Fibroblast of mammary gland (primary cell): ENCODE data around the gene CHRNB2.

Experiments used
- DNase-seq: peaks from one replicate; pipeline ENCODE4 v3.0.0-alpha.2; 2010; ENCODE audit warnings: low read depth
- H3K4me3 ChIP-seq: 2 replicates; pipeline ENCODE4 v1.5.1; 2011; ENCODE audit warnings: low read depth, mild to moderate bottlenecking, low read length, moderate library complexity; ENCODE audit not compliant: control insufficient read depth
- CTCF ChIP-seq: conservative IDR thresholded peaks from 2 replicates; pipeline ENCODE4 v1.5.1; 2011; ENCODE audit warnings: low read depth, low read length, inconsistent platforms; ENCODE audit not compliant: control insufficient read depth, insufficient read depth

Gene CHRNB2

GRCh38 chr1:154586231-154586630, 18.7 kb downstream of the CHRNB2 start:
- H3K4me3 ChIP-seq: no peak overlapping the region
- TF ChIP-seq CTCF: no peak
- DNase-seq: no peak

- no peak for TF ChIP-seq CTCF
- no peak for DNase-seq
- no peak overlapping the region for H3K4me3 ChIP-seq
Measured at GRCh38 chr1:154586641-154587040, 19.1 kb downstream of the CHRNB2 start.

- no peak overlapping the region for H3K4me3 ChIP-seq
- no peak for TF ChIP-seq CTCF
- peak; percentile 18 for DNase-seq
Measured at GRCh38 chr1:154589780-154590179, 22.2 kb downstream of the CHRNB2 start.

- no peak for DNase-seq
- no peak for TF ChIP-seq CTCF
- H3K4me3 ChIP-seq: no peak overlapping the region
Measured at GRCh38 chr1:154590756-154591155, 23.2 kb downstream of the CHRNB2 start.

GRCh38 chr1:154591206-154591605, 23.6 kb downstream of the CHRNB2 start:
- H3K4me3 ChIP-seq: no peak overlapping the region
- DNase-seq: no peak
- TF ChIP-seq CTCF: no peak

- no peak for DNase-seq
- TF ChIP-seq CTCF: no peak
- H3K4me3 ChIP-seq: no peak overlapping the region
Measured at GRCh38 chr1:154593390-154593789, 25.8 kb downstream of the CHRNB2 start.

- no peak for TF ChIP-seq CTCF
- H3K4me3 ChIP-seq: no peak overlapping the region
- DNase-seq: no peak
Measured at GRCh38 chr1:154594811-154595210, 27.2 kb downstream of the CHRNB2 start.
